K562 (cell line): Measurements from ENCODE around the gene RESF1. TPM values are rescaled to one million over a fixed set of nuclear protein-coding genes. Genes with fewer than 3 reads are reported as not detected.

ENCODE experiments used
- CBX1 ChIP-seq: sonication (generic); IDR thresholded peaks from 2 replicates; pipeline ENCODE4 v1.6.1; 2016; ENCODE audit warnings: antibody characterized with exemption, low read depth, mild to moderate bottlenecking
- CSDE1 ChIP-seq, 2 experiments: fragments of 450-650 bp; IDR thresholded peaks; 2 replicates each; pipeline ENCODE4 v1.6.1; 2016; ENCODE audit warnings: mild to moderate bottlenecking in 1 of 2
- CTBP1 ChIP-seq: fragments of 450-650 bp; IDR thresholded peaks from 2 replicates; pipeline ENCODE4 v1.6.1; 2016; ENCODE audit warnings: borderline replicate concordance
- ESRRA ChIP-seq: fragments of 450-650 bp; IDR thresholded peaks from 2 replicates; pipeline ENCODE4 v1.6.1; 2014; ENCODE audit warnings: low read depth, mild to moderate bottlenecking, moderate library complexity, borderline replicate concordance
- HMGN3 ChIP-seq: IDR thresholded peaks from 2 replicates; pipeline ENCODE4 v1.6.1; 2011; ENCODE audit warnings: borderline replicate concordance, low read depth, mild to moderate bottlenecking, mixed read lengths, low read length; ENCODE audit not compliant: insufficient read length; ENCODE audit errors: extremely low read depth
- HNRNPK ChIP-seq: fragments of 200-400 bp; formaldehyde crosslinking; IDR thresholded peaks from one replicate; pipeline ENCODE4 v1.6.1; 2018; ENCODE audit warnings: mild to moderate bottlenecking, low read depth, low read length; ENCODE audit not compliant: poor library complexity, severe bottlenecking
- KDM2B ChIP-seq: fragments of 250-450 bp; sonication (Bioruptor Pico); IDR thresholded peaks from 2 replicates; pipeline ENCODE4 v1.8.0; 2021; ENCODE audit warnings: mild to moderate bottlenecking, moderate library complexity
- KDM5B ChIP-seq: fragments of 200-600 bp; sonication (generic); IDR thresholded peaks from 2 replicates; pipeline ENCODE4 v1.6.1; 2012; ENCODE audit warnings: low read depth, mild to moderate bottlenecking, moderate library complexity, low read length, control low read depth, inconsistent platforms; ENCODE audit not compliant: insufficient replicate concordance
- MTA2 ChIP-seq: fragments of 450-650 bp; IDR thresholded peaks from 2 replicates; pipeline ENCODE4 v1.6.1; 2016; ENCODE audit warnings: low read depth
- MYBL2 ChIP-seq, 2 experiments: fragments of 450-650 bp in 1 of 2; sonication (generic) in 1 of 2; formaldehyde crosslinking in 1 of 2; IDR thresholded peaks; 2 replicates each; pipeline versions ENCODE4 v1.6.1 to v1.8.1; 2017 to 2022; ENCODE audit warnings: borderline replicate concordance in 1 of 2, inconsistent platforms in 1 of 2, low read depth in 1 of 2, mild to moderate bottlenecking in 1 of 2, missing genetic modification reagents in 1 of 2, moderate library complexity in 1 of 2
- MYNN ChIP-seq, 2 experiments: sonication (generic); formaldehyde crosslinking in 1 of 2; IDR thresholded peaks; 2 replicates each; pipeline versions ENCODE4 v1.5.0 to v1.6.1; 2016 to 2020; ENCODE audit warnings: antibody characterized with exemption in 1 of 2, missing genetic modification reagents in 1 of 2
- POLR2B ChIP-seq: fragments of 450-650 bp; IDR thresholded peaks from 2 replicates; pipeline ENCODE4 v1.6.1; 2018; ENCODE audit warnings: low read depth; ENCODE audit not compliant: partially characterized antibody
- RBBP5 ChIP-seq: fragments of 200-600 bp; sonication (generic); IDR thresholded peaks from 2 replicates; pipeline ENCODE4 v1.6.1; 2012; ENCODE audit warnings: borderline replicate concordance, mild to moderate bottlenecking, low read length, control low read depth, inconsistent platforms; ENCODE audit not compliant: insufficient read depth, poor library complexity, severe bottlenecking
- RBFOX2 ChIP-seq: fragments of 200-400 bp; formaldehyde crosslinking; IDR thresholded peaks from 2 replicates; pipeline ENCODE4 v1.6.1; 2017; ENCODE audit warnings: low read depth, mild to moderate bottlenecking, low read length, moderate library complexity
- RCOR1 ChIP-seq, 2 experiments: IDR thresholded peaks; 2 replicates each; pipeline ENCODE4 v1.6.1; 2012; ENCODE audit warnings: low read depth in 2 of 2, low read length in 2 of 2, borderline replicate concordance in 1 of 2, improper control_type of control experiment in 1 of 2
- SNRNP70 ChIP-seq: fragments of 200-400 bp; formaldehyde crosslinking; optimal IDR thresholded peaks from 2 replicates; pipeline ENCODE3; 2017; ENCODE audit warnings: low read depth, low read length
- SOX6 ChIP-seq: fragments of 450-650 bp; IDR thresholded peaks from 2 replicates; pipeline ENCODE4 v1.6.1; 2014; ENCODE audit warnings: mild to moderate bottlenecking
- TBL1XR1 ChIP-seq, 2 experiments: IDR thresholded peaks; 2 replicates each; pipeline ENCODE4 v1.6.1; 2012; ENCODE audit warnings: improper control_type of control experiment in 2 of 2, low read length in 2 of 2, mild to moderate bottlenecking in 1 of 2
- TSC22D4 ChIP-seq: fragments of 450-650 bp; IDR thresholded peaks from 2 replicates; pipeline ENCODE4 v1.6.1; 2016; ENCODE audit warnings: missing genetic modification characterization, missing biosample characterization, control low read depth
- WHSC1 ChIP-seq: IDR thresholded peaks from one replicate; pipeline ENCODE4 v1.6.1; 2012; ENCODE audit warnings: low read length, control low read depth, inconsistent platforms
- ZNF175 ChIP-seq: fragments of 200-800 bp; sonication (Bioruptor generic); IDR thresholded peaks from 2 replicates; pipeline ENCODE4 v1.6.1; 2016; ENCODE audit warnings: low read depth, mild to moderate bottlenecking, missing genetic modification characterization, missing compliant biosample characterization
- polyA plus RNA-seq, 8 experiments: library from polyadenylated mRNA; depleted of rRNA in 4 of 8; stranded (reverse) in 5 of 8; unstranded in 3 of 8; fragments of >200 nt; fragmentation: Nextera tagmentation in 2 of 8; fragmentation: Illumina TruSeq in 1 of 8; extraction: Ambion mirVana in 2 of 8; extraction: Trizol in 1 of 8; gene quantifications; 2 replicates each; pipeline versions ENCODE4 v1.2.1 to v1.2.3, GENCODE V29; 2011 to 2014; ENCODE audit warnings: inconsistent platforms in 1 of 8, missing spikeins in 1 of 8
- total RNA-seq, 7 experiments: library from RNA; depleted of rRNA in 6 of 7; stranded (reverse); fragments of >200 nt in 6 of 7; fragmentation: Illumina TruSeq in 2 of 7; extraction: Trizol in 2 of 7; gene quantifications; 2 replicates each; pipeline versions ENCODE4 v1.2.1 to v1.2.3, GENCODE V29; 2011 to 2021; ENCODE audit warnings: low replicate concordance in 1 of 7
- TF ChIP-seq, protein P1 (sequence below): sonication (generic); formaldehyde crosslinking; IDR thresholded peaks from 2 replicates; pipeline ENCODE4 v1.8.1; 2023; ENCODE audit warnings: mild to moderate bottlenecking, missing genetic modification reagents
- TF ChIP-seq, protein P2 (sequence below): fragments of 250-450 bp; sonication (Bioruptor Pico); IDR thresholded peaks from 2 replicates; pipeline ENCODE4 v1.8.0; 2022; ENCODE audit warnings: moderate library complexity, mild to moderate bottlenecking, inconsistent platforms

RESF1 gene
- total and polyA plus RNA-seq, 9 of the 15 experiments (the other 6 are each of a cell fraction or from before 2014, with no cell fraction given), result 21.5 to 121 (median 53.6) TPM

DNA sequence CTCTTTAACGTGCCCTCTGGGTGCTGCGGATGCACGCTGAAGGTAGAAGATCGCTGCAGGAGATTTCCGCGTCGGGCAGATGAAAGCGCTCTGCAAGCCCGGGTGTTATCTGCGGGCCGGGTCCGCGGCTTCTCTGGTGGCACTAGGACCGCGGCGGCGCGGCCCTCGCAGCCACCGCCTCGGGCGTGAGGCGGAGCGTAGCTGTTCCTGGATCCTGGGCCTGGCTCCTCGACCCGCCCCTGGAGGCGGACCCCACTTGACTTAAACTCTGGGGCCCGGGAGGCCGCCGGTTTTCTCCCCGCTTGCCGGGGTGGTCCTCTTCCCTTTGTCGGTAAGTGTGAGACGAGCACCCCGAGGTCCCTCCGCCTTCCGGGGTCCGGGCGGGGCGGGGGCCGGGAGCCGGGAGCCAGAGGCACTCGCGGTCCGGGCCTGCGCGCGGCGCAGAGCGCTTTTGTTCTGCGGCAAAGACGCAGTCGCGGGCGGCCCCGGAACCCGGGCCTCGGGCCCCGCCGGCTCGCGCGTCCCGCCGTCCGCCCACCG lies at the start of gene RESF1 (continued):
- TF ChIP-seq, protein P1, sequence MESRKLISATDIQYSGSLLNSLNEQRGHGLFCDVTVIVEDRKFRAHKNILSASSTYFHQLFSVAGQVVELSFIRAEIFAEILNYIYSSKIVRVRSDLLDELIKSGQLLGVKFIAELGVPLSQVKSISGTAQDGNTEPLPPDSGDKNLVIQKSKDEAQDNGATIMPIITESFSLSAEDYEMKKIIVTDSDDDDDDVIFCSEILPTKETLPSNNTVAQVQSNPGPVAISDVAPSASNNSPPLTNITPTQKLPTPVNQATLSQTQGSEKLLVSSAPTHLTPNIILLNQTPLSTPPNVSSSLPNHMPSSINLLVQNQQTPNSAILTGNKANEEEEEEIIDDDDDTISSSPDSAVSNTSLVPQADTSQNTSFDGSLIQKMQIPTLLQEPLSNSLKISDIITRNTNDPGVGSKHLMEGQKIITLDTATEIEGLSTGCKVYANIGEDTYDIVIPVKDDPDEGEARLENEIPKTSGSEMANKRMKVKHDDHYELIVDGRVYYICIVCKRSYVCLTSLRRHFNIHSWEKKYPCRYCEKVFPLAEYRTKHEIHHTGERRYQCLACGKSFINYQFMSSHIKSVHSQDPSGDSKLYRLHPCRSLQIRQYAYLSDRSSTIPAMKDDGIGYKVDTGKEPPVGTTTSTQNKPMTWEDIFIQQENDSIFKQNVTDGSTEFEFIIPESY, result 0 out of 2 replicates have a peak, but pooled peaks have one; percentile 4
- no peak for TF ChIP-seq TSC22D4
- no peak for TF ChIP-seq HNRNPK
- TF ChIP-seq MYNN (IDR thresholded peaks at IDR 0.05), result 0 out of 2 replicates have a peak, but pooled peaks have one; percentile 50
- TF ChIP-seq MYNN (CRISPR knock-in tag; IDR thresholded peaks at IDR 0.05), result no peak
- peak; percentile 78 for TF ChIP-seq SOX6
- TF ChIP-seq KDM5B, result peak; percentile 24
- TF ChIP-seq WHSC1, result no peak
- TF ChIP-seq MTA2, result no peak
- TF ChIP-seq CBX1, result peak; percentile 90
- TF ChIP-seq RBBP5, result peak; percentile 54
- TF ChIP-seq ZNF175 (CRISPR knock-in tag), result 0 out of 2 replicates have a peak, but pooled peaks have one; percentile 47
- no peak for TF ChIP-seq SNRNP70
- TF ChIP-seq CSDE1 (IDR thresholded peaks at IDR 0.05), result no peak
- TF ChIP-seq, protein P2, sequence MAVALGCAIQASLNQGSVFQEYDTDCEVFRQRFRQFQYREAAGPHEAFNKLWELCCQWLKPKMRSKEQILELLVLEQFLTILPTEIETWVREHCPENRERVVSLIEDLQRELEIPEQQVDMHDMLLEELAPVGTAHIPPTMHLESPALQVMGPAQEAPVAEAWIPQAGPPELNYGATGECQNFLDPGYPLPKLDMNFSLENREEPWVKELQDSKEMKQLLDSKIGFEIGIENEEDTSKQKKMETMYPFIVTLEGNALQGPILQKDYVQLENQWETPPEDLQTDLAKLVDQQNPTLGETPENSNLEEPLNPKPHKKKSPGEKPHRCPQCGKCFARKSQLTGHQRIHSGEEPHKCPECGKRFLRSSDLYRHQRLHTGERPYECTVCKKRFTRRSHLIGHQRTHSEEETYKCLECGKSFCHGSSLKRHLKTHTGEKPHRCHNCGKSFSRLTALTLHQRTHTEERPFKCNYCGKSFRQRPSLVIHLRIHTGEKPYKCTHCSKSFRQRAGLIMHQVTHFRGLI (CRISPR knock-in tag), result no peak
- peak; percentile 45; the same call in 1 of the 2 replicates for TF ChIP-seq ESRRA
- TF ChIP-seq MYBL2 (IDR thresholded peaks at IDR 0.05; ENCODE audit: low read depth), result no peak
- no peak for TF ChIP-seq MYBL2 (CRISPR knock-in tag; IDR thresholded peaks at IDR 0.05; ENCODE audit: borderline replicate concordance)
- TF ChIP-seq HMGN3, result peak; percentile 96
- 0 out of 4 replicates have a peak, but pooled peaks of 1 of the 2 experiments have one; percentile 20 for TF ChIP-seq TBL1XR1 (IDR thresholded peaks at IDR 0.05; ENCODE audit: low read length in 2 of 2)
- TF ChIP-seq RBFOX2, result peak; percentile 91
- TF ChIP-seq POLR2B, result peak; percentile 63
- peak in 1 of 2 experiments; percentile 64; a peak in 2 of 4 replicates for TF ChIP-seq RCOR1 (IDR thresholded peaks at IDR 0.05; ENCODE audit: borderline replicate concordance in 1 of 2, low read depth in 2 of 2, low read length in 2 of 2)
- peak; percentile 92 for TF ChIP-seq CTBP1
- TF ChIP-seq KDM2B (CRISPR knock-in tag), result 0 out of 2 replicates have a peak, but pooled peaks have one; percentile 59
